SH-SY5Y (cell line): ENCODE measurements around the gene PHF5A.

ENCODE experiments used
- GATA2 ChIP-seq: IDR thresholded peaks from 2 replicates; pipeline ENCODE4 v1.6.1; 2011; ENCODE audit warnings: mild to moderate bottlenecking, low read depth, low read length
- GATA3 ChIP-seq: IDR thresholded peaks from 2 replicates; pipeline ENCODE4 v1.6.1; 2011; ENCODE audit warnings: low read depth, mild to moderate bottlenecking, low read length, moderate library complexity

GRCh38 chr22:41478473-41478872 is 10.0 kb upstream of the PHF5A start:
- TF ChIP-seq GATA3, result no peak
- TF ChIP-seq GATA2, result no peak
